Activated naive CD4-positive, alpha-beta T cell treated with anti-CD3 and anti-CD28 coated beads, Interleukin-2, amount 50 U/mL, for 24 hours (primary cell): ENCODE results near the gene SRPRB.
"Not testable (repeated sequence)": the region's sequence is repeated elsewhere in the genome, so short reads cannot be mapped to it uniquely, and the experiment has no call there.

Experiments used
- H3K27ac Mint-ChIP-seq: one replicate; pipeline ENCODE4 v1.8.0; 2021; ENCODE audit warnings: mild to moderate bottlenecking, mixed read lengths
- H3K27me3 Mint-ChIP-seq: one replicate; pipeline ENCODE4 v1.8.0; 2021; ENCODE audit warnings: mixed read lengths
- H3K36me3 Mint-ChIP-seq: one replicate; pipeline ENCODE4 v1.8.0; 2021; ENCODE audit warnings: mixed read lengths
- H3K4me1 Mint-ChIP-seq: one replicate; pipeline ENCODE4 v1.8.0; 2021; ENCODE audit warnings: mixed read lengths
- H3K4me3 Mint-ChIP-seq: one replicate; pipeline ENCODE4 v1.8.0; 2021; ENCODE audit warnings: mild to moderate bottlenecking, mixed read lengths
- H3K9me3 Mint-ChIP-seq: one replicate; pipeline ENCODE4 v1.8.0; 2021; ENCODE audit warnings: mixed read lengths

Gene SRPRB

DNA sequence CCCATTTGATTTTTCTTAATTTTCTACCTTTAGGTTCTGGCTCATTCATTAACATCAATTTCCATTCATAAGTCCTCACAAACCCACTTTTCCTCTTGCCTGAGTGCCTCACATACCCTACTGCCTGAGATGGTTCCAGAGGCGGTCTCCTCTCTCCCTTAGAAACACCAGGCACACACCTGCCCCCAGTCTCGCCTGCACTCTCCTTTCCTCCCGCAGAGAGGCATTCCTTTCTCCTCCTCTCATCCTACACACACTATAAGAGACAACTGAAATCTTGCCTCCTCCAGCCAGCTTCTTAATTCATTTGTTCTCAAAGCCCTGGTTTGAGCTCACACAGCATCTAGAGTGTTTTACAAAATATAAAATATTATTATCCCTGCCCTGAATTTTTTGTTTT is 31.9 kb upstream of the SRPRB start:
- no peak overlapping the region for H3K27ac Mint-ChIP-seq
- H3K36me3 Mint-ChIP-seq: no peaks in the 10 kb centered on the region
- peaks cover 9% of the 10 kb centered on the region for H3K27me3 Mint-ChIP-seq
- no peak overlapping the region for H3K4me3 Mint-ChIP-seq
- H3K9me3 Mint-ChIP-seq: no peaks in the 10 kb centered on the region
- H3K4me1 Mint-ChIP-seq: no peaks in the 10 kb centered on the region

DNA sequence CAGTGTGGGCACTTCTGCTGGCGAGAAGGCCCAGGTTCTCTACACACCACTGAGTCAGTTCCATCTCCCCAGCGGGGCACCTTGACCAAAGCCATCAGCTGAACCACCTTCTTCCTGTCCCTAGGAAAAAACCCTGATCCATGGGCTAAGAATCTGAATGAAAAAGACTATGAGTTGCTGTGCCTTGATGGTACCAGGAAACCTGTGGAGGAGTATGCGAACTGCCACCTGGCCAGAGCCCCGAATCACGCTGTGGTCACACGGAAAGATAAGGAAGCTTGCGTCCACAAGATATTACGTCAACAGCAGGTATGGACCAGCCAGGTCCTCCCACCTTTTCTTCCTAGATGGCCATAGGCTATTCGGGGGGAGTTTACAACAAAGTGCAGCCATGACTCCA is 30.3 kb upstream of the SRPRB start:
- Mint-ChIP-seq H3K27me3 (peaks cover 9% of the 10 kb centered on the region), H3K36me3 (no peaks in the 10 kb centered on the region), H3K4me3 (no peak overlapping the region), H3K27ac (no peak overlapping the region), H3K9me3 (no peaks in the 10 kb centered on the region), H3K4me1 (no peaks in the 10 kb centered on the region)

DNA sequence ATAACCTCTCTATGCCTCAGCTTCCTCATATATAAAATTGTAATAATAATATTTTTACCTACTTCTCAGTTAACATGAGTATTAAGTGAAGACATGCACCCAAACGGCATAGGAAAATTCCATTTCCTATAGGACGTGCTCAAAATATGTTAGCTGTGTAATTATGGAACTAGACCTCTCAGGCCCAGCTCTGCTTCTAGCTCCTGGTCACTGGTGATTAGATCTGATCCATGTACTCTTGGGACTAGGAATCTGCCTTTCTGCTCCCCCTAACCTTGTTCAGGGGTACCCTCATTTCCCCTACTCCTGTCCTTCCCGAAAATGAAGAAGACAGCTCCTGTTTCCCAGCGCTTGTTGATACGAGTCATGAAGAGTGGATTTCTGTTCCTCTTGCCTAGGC is 29.8 kb upstream of the SRPRB start:
- H3K36me3 Mint-ChIP-seq: no peaks in the 10 kb centered on the region
- H3K4me3 Mint-ChIP-seq: no peak overlapping the region
- no peak overlapping the region for H3K27ac Mint-ChIP-seq
- no peaks in the 10 kb centered on the region for H3K9me3 Mint-ChIP-seq
- peaks cover 9% of the 10 kb centered on the region for H3K27me3 Mint-ChIP-seq
- H3K4me1 Mint-ChIP-seq: no peaks in the 10 kb centered on the region

DNA sequence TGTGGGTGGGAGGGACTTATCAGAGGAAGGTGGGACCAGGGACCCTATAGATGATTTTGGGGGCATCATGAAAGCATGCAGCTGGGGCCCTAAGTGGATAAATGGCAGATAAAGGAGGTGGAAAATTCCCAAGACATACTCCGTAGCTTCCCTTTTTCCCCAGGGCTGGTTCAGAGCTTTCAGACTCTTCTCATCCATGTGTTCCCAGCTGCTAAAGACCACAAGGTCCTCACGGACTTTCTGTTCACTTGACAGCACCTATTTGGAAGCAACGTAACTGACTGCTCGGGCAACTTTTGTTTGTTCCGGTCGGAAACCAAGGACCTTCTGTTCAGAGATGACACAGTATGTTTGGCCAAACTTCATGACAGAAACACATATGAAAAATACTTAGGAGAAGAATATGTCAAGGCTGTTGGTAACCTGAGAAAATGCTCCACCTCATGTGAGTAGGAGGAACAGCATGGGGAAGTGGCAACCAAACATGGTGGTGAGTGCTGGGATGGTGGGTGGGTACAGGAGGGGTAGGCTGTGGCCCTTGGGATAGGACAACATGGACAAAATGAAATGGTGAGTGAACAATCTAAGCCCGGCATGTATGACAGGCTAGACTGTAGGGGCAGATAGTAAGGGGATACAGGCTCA is 28.7 kb upstream of the SRPRB start:
- no peaks in the 10 kb centered on the region for H3K36me3 Mint-ChIP-seq
- H3K9me3 Mint-ChIP-seq: no peaks in the 10 kb centered on the region
- H3K4me1 Mint-ChIP-seq: no peaks in the 10 kb centered on the region
- peaks cover 11% of the 10 kb centered on the region for H3K27me3 Mint-ChIP-seq
- no peak overlapping the region for H3K4me3 Mint-ChIP-seq
- no peak overlapping the region for H3K27ac Mint-ChIP-seq

DNA sequence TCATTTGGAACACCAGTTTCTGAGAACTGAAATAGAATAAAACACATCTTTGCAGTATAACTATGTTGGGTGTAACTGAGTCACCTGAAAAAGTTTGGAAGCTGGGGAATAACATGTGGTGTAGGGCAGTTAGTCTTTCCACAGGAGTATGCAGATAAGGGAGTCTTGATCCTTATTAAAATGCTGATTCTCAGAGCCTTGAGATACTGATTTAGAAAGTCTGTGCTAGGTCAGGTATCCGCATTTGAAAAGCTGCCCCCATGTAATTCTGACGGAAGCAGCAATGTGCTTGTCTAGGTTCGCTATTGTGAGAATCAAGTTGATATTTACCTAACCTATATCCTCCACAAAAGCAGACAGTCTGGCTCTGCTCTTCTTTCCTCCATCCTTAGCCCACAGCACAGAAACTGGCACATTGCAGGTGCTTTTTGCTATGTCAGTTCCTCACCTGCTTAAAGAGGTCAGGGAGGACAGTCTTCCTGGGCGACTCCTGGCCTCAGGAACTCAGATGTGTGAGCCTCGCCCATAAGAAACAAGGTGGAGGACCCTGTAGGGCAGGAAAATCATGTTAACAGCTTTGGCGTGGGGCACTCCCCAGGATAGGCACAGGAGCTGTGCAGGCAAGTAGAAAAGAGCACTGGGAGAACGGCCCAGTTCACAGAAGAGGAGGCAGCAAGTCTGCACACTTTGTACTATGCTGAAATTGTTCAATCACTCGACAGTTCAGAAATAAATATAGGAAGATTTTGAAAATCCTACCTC is 27.6 kb upstream of the SRPRB start:
- Mint-ChIP-seq H3K9me3 (no peaks in the 10 kb centered on the region), H3K27ac (no peak overlapping the region), H3K4me1 (no peaks in the 10 kb centered on the region), H3K27me3 (peaks cover 21% of the 10 kb centered on the region), H3K4me3 (no peak overlapping the region), H3K36me3 (no peaks in the 10 kb centered on the region)

DNA sequence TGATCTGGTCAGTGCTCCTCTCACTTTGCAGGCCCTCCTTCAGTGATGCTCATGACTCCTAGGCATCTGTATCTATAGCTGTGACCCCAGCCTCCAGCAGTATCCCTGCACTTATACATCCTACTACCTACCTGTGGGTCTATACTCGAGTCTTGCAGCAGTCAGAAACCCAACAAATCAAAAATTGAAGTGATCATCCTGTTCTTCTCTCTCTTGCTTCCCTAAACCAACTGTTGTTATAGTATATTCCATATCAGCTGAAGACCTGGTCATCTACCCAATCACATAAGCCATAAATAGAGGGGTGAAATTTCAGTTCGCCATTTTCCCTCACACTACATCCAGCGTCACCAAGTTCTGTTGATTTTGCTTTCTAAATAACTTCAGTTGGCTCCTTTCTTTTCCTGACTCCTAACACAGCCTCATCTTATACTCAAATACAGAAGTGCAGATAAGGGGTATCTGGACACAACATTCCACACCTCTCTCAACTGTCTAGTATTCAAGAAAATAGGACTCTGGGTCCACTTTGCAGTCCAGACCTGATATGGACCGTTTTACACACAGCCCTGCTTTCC is 25.9 kb upstream of the SRPRB start:
- Mint-ChIP-seq H3K9me3 (no peaks in the 10 kb centered on the region), H3K36me3 (no peaks in the 10 kb centered on the region), H3K4me3 (no peak overlapping the region), H3K4me1 (no peaks in the 10 kb centered on the region), H3K27ac (no peak overlapping the region), H3K27me3 (peaks cover 19% of the 10 kb centered on the region)

DNA sequence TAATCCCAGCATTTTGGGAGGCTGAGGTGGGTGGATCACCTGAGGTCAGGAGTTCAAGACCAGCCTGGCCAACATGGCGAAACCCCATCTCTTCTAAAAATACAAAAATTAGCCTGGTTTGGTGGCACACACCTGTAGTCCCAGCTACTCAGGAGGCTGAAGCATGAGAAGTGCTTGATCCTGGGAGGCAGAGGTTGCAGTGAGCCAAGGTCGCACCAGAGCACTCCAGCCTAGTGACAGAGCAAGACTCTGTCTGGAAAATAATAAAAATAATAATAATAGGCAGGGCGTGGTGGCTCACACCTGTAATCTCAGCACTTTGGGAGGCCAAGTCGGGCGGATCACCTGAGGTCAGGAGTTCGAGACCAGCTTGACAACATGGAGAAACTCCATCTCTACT is 24.9 kb upstream of the SRPRB start:
- H3K9me3 Mint-ChIP-seq: not testable (repeated sequence)
- peaks cover 19% of the 10 kb centered on the region for H3K27me3 Mint-ChIP-seq

DNA sequence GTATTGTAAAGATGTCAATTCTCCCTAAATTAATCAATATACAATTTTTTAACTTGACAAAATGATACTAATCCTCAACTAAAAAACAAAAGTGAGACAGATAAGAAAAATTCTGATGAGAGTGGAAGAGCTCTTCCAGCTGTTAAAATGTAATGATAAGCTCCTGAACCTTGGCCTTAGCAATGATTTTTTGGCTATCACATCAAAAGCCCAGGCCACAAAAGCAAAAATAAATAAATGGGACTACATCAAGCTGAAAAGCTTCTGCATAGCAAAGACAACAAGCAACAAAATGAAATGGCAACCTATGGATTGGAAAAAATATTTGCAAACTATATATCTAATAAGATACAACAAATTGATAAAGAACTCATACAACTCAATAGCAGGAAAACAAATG is 24.0 kb upstream of the SRPRB start:
- Mint-ChIP-seq H3K9me3 (no peaks in the 10 kb centered on the region), H3K27ac (no peak overlapping the region), H3K4me1 (no peaks in the 10 kb centered on the region), H3K27me3 (peaks cover 18% of the 10 kb centered on the region), H3K36me3 (no peaks in the 10 kb centered on the region), H3K4me3 (no peak overlapping the region)

More for the DNA sequence above, 24.9 kb upstream of the SRPRB start:
- H3K36me3 Mint-ChIP-seq, H3K27ac Mint-ChIP-seq, H3K4me1 Mint-ChIP-seq, H3K4me3 Mint-ChIP-seq: not testable (repeated sequence)

DNA sequence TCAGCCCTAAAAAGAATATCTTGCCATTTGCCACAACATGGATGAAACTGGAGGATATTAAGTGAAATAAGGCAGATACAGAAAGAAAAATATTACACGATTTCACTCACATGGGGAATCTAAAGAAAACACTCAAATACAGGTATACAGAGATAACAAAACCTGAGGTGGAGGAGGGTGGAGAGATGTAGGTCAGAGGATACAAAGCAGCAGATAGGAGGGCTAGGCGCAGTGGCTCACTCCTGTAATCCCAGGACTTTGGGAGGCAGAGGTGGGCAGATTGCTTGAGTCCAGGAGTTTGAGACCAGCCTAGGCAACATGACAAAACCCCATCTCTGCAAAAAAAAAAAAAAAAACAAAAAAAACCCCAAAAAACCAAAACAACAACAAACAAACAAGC is 23.2 kb upstream of the SRPRB start:
- Mint-ChIP-seq H3K4me3 (no peak overlapping the region), H3K27me3 (peaks cover 18% of the 10 kb centered on the region), H3K36me3 (no peaks in the 10 kb centered on the region), H3K27ac (no peak overlapping the region), H3K4me1 (no peaks in the 10 kb centered on the region), H3K9me3 (no peaks in the 10 kb centered on the region)

DNA sequence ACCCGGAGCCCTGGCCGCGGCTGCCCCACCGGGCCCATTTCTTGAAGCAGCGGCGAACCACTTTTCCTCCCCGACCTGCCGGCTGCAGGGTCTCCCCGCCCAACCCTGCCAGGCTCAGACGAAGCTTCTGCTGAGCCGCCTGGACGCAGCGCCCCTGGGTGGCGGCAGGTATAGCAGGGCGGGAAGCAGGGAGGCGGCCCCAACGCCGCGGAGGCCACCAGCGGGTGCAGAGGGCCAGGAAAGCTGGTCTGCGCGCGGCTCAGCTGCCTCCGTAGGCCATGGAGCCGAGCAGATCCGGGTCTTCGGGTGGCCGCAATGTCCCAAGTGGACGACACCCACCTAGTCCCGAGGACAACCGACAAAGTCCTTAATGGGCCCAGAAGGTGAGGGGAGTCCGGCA is 21.9 kb upstream of the SRPRB start:
- peaks cover 16% of the 10 kb centered on the region for H3K27me3 Mint-ChIP-seq
- H3K4me3 Mint-ChIP-seq: no peak overlapping the region
- H3K4me1 Mint-ChIP-seq: no peaks in the 10 kb centered on the region
- no peak overlapping the region for H3K27ac Mint-ChIP-seq
- no peaks in the 10 kb centered on the region for H3K36me3 Mint-ChIP-seq
- H3K9me3 Mint-ChIP-seq: no peaks in the 10 kb centered on the region

DNA sequence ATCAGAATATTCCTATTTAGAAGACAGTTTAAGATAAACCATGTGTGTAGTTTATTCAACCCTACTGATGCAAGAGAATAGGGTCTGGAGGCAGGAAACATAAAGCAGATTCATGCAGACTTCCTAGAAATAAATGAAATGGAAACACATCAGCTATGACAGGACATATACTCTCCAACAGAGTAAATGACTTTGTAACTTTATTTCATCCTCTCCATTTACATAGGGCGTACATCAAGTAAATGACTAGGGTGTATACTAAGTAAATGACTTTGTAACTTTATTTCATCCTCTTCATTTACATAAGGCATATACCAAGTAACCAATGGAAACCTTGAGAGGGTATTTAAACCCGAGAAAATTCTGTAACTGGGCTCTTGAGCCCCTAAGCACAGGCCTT is 17.6 kb upstream of the SRPRB start:
- Mint-ChIP-seq H3K4me1 (no peaks in the 10 kb centered on the region), H3K27ac (no peak overlapping the region), H3K4me3 (no peak overlapping the region), H3K9me3 (peaks cover 5% of the 10 kb centered on the region), H3K36me3 (peaks cover 5% of the 10 kb centered on the region), H3K27me3 (peaks cover 5% of the 10 kb centered on the region)

DNA sequence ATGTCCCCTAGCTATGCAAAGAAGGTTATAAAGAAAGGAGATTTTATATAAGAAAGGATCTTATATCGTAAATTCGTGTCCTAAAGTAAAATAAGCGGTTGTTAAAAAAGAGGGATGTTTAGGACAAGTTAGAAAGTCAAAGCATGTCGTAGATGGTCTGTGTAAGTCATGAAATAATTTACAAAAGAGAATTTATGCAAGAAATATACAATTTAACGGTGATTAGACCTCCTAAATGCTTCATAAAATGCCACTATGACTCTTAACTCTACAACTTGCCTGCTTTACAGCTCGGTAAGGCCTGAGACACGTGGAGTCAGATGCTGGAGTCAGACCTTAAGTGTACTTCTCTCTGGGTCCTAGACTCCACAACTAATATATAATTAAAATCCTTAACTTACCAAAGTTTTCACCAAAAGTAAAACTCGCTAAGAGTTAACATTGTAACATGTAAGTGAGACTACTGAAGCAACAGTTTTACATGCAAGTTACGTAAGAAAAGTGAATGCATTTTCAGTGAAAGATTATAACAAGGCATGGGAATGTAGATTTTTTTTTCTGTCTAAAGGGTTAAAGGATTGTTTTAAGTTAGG is 13.3 kb upstream of the SRPRB start:
- H3K4me1 Mint-ChIP-seq: no peaks in the 10 kb centered on the region
- H3K27ac Mint-ChIP-seq: no peak overlapping the region
- H3K27me3 Mint-ChIP-seq: peaks cover 10% of the 10 kb centered on the region
- H3K9me3 Mint-ChIP-seq: peaks cover 7% of the 10 kb centered on the region
- no peak overlapping the region for H3K4me3 Mint-ChIP-seq
- peaks cover 5% of the 10 kb centered on the region for H3K36me3 Mint-ChIP-seq

DNA sequence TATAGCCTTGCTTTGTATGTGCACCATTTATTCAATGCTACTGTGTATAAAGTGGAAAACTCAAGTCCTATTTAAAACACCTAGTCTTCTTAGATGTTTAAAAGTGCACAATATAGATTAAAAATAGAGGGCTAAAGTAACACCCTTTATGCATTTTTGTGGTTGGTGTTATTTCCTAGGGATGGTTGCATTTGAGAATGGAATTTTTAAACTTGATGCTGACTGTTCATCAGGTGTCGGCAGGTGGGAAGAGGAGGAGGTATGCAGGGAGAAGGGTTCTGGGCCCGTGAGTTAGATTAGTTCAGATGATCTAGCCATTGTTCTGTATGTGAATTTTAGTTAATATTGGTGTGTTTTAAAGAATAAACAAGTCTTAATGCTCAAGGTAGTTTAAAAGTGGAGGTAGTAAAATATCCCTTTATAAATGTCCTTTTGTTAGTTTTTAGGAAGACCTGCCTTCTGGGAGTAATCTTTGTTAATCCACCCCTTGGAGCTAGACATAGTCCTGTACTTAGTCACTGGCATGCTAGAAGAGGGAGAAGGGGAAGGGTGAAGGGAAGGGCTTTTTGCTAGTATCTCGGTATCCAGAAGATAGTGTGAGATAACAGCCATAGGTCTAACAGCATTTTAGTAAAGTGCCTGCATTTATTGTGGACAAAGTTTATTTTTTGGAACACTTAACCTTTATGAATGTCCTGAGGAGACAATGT is 8.1 kb upstream of the SRPRB start:
- Mint-ChIP-seq H3K27me3 (peaks cover 19% of the 10 kb centered on the region), H3K36me3 (peaks cover 2% of the 10 kb centered on the region)

DNA sequence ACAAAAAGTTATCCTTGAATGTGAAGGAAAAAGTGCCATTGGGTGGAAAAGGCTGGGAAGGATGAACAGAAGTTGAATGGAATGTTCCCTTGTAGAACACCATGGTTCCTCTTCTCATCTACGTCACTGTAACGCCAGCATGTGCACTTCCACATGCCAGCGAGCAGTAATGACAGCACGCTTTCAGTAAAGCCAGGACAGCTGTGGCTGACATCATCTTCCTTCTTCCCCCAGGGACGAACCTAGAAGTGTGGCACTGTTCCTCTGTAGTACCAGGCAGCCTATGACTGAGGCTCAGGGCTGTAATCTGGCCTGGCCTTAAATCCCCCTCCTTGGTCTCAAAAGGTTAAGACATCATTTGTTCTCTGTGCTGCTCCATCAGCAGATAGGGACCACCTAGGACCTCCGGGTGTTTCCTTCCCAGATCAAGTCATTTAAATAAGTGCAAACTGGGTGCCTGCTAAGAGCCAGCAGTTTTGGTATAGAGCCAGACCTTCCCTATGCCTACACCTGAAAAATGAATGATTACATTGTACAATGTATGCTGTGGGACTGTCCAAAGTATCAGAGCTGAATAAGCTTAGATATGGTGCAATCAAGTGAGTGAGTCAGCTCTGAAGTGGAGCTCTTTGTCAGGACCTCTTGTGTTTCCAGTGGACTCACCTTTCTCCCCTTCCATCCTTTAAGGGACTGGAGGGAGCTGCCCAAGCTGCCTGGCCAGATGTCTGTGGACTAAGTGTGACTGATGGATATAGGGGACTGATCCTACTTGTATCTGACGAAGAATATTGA is 5.6 kb upstream of the SRPRB start:
- Mint-ChIP-seq H3K36me3 (no peaks in the 10 kb centered on the region), H3K4me3 (no peak overlapping the region), H3K27ac (no peak overlapping the region), H3K4me1 (peaks cover under 1% of the 10 kb centered on the region), H3K27me3 (peaks cover 16% of the 10 kb centered on the region), H3K9me3 (no peaks in the 10 kb centered on the region)

More for the DNA sequence above, 8.1 kb upstream of the SRPRB start:
- Mint-ChIP-seq H3K9me3 (peaks cover 6% of the 10 kb centered on the region), H3K27ac (no peak overlapping the region), H3K4me3 (no peak overlapping the region), H3K4me1 (no peaks in the 10 kb centered on the region)

DNA sequence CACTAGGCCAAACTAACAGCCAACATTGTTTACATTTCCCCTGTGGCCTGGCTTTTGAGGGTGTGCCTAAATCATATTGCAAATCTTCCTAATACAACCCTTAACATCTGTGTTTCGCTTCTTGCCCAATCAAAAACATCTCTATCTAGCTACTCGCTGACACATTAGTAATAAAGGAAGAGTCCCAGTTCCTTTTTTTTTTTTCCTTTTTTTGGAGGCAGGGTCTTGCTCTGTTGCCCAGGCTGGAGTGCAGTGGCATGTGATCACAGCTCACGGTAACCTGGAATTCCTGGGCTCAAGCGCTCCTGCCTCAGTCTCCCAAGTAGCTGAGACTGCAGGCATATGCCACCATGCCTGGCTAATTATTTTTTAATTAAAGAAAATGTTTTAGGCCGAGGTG is 2.1 kb upstream of the SRPRB start:
- Mint-ChIP-seq H3K9me3 (no peaks in the 10 kb centered on the region), H3K4me1 (peaks cover 26% of the 10 kb centered on the region), H3K4me3 (no peak overlapping the region), H3K36me3 (peaks cover 11% of the 10 kb centered on the region), H3K27me3 (peaks cover 3% of the 10 kb centered on the region), H3K27ac (no peak overlapping the region)
